Small intestine (tissue), 7 donors: ENCODE measurements around the gene HMSD. TPM values are rescaled to one million over a fixed set of nuclear protein-coding genes. Genes with fewer than 3 reads are reported as not detected.
A peak's percentile ranks its signal among the peaks of the same experiment; 100 is the strongest.

Experiments
- DNase-seq, 2 donors: peaks; one replicate each; pipeline versions ENCODE4 v3.0.0 to v3.0.0-alpha.2; 2013
- FAIRE-seq: peaks from 2 replicates; lab custom pipeline; 2012; peaks lifted over from hg19 to GRCh38; lab: Jason Lieb, UNC
- H3K27ac ChIP-seq, 3 donors: one replicate each; pipeline ENCODE4 v1.5.1; 2013; ENCODE audit warnings: low read length in 2 of 3, mild to moderate bottlenecking in 2 of 3, control low read depth in 1 of 3, inconsistent platforms in 1 of 3, low read depth in 1 of 3, moderate library complexity in 1 of 3
- H3K27me3 ChIP-seq, 3 donors: one replicate each; pipeline ENCODE4 v1.6.1; 2013; ENCODE audit warnings: low read length in 3 of 3, inconsistent platforms in 1 of 3; ENCODE audit not compliant: control insufficient read depth in 3 of 3, insufficient read depth in 3 of 3
- H3K36me3 ChIP-seq, 3 donors: one replicate each; pipeline ENCODE4 v1.6.1; 2013; ENCODE audit warnings: low read length in 3 of 3, inconsistent platforms in 1 of 3, low read depth in 1 of 3, mild to moderate bottlenecking in 1 of 3, moderate library complexity in 1 of 3; ENCODE audit not compliant: control insufficient read depth in 3 of 3, insufficient read depth in 2 of 3
- H3K4me1 ChIP-seq, 3 donors: one replicate each; pipeline ENCODE4 v1.6.1; 2013; ENCODE audit warnings: low read length in 2 of 3, inconsistent platforms in 1 of 3, low read depth in 1 of 3, mild to moderate bottlenecking in 1 of 3, moderate library complexity in 1 of 3; ENCODE audit not compliant: control insufficient read depth in 3 of 3, insufficient read depth in 2 of 3
- H3K4me3 ChIP-seq, 3 donors: one replicate each; pipeline ENCODE4 v1.5.1; 2013; ENCODE audit warnings: low read length in 3 of 3, control low read depth in 1 of 3, inconsistent platforms in 1 of 3, low read depth in 1 of 3, mild to moderate bottlenecking in 1 of 3, moderate library complexity in 1 of 3
- H3K9me3 ChIP-seq, 2 donors: one replicate each; pipeline ENCODE4 v1.6.1; 2013; ENCODE audit warnings: low read depth in 1 of 2, low read length in 1 of 2; ENCODE audit not compliant: control insufficient read depth in 2 of 2, insufficient read depth in 1 of 2
- WGBS, 3 donors: extraction: QIAGEN DNeasy Blood & Tissue Kit; methylation state at CpG; one replicate each; pipeline ENCODE4 v1.1.7; 2013; 5-methylcytosine and 5-hydroxymethylcytosine counted together
- polyA plus RNA-seq, 4 donors: library from polyadenylated mRNA; stranded (reverse) in 3 of 4; unstranded in 1 of 4; fragments of 200-250 nt in 3 of 4; fragments of 120-200 nt in 1 of 4; gene quantifications; one replicate each; pipeline versions ENCODE4 v1.2.1 to v1.2.3, GENCODE V29; 2013
- donor health status: healthy with polysubstance abuse.
- donor health status: control.
- donor health status: control.
- donor health status: Bipolar disorder and iron deficiency.
- donor health status: healthy.

Gene HMSD
- polyA plus RNA-seq, 4 donors: 0.10 to 0.48 TPM; not detected in 2

GRCh38 chr18:63972002-63972376 lies 22.9 kb downstream of the HMSD start:
- 87 to 92% (median 91%) methylated on average over 5 of the region's 5 CpGs for WGBS, 3 donors
- FAIRE-seq: no peak

GRCh38 chr18:63974991-63975390 lies 25.9 kb downstream of the HMSD start:
- Histone ChIP-seq H3K27ac (no peak overlapping the region), H3K4me3 (no peak overlapping the region), H3K9me3 (no peaks in the 10 kb centered on the region), H3K27me3 (no peaks in the 10 kb centered on the region), H3K4me1 (peaks cover 3 to 6% (median 3%) of the 10 kb centered on the region in 3 donors), H3K36me3 (peaks cover 0 to 1% (median under 1%) of the 10 kb centered on the region in 3 donors)
- peak; percentile 32 to 86 for DNase-seq
- WGBS, 3 donors: 12 to 32% (median 17%) methylated on average over 2 of the region's 2 CpGs
- FAIRE-seq: no peak

More at GRCh38 chr18:63972002-63972376, 22.9 kb downstream of the HMSD start:
- no peak for DNase-seq
- Histone ChIP-seq H3K36me3 (no peaks in the 10 kb centered on the region), H3K4me3 (no peak overlapping the region), H3K9me3 (no peaks in the 10 kb centered on the region), H3K4me1 (peaks cover 3 to 9% (median 6%) of the 10 kb centered on the region in 3 donors), H3K27me3 (no peaks in the 10 kb centered on the region), H3K27ac (no peak overlapping the region)

DNA sequence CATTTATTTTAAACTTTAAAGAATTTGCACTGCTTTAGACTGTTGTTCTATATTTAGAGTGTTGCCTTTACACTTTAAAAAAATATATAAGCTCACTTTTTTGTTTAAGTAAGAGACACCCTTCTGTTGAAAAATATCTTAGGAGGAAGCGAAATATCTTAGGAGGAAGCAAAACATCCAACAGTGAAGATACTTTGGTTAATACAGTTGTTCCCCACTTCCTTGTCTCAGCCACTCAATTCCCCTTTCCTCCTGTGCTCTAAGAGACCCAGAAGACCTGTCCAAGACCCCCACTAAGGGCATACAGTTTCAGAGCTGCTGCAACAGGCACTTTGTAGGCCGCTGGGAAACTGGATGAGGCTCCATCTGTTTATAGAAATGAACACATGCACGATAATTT lies 26.5 kb downstream of the HMSD start:
- WGBS, 3 donors: 60 to 80% (median 64%) methylated on average over 3 of the region's 3 CpGs
- H3K36me3 ChIP-seq: peaks cover 0 to 2% (median 2%) of the 10 kb centered on the region in 3 donors
- H3K4me1 ChIP-seq: peaks cover 3 to 6% (median 3%) of the 10 kb centered on the region in 3 donors
- H3K27me3 ChIP-seq: no peaks in the 10 kb centered on the region
- no peak for DNase-seq
- no peak overlapping the region for H3K4me3 ChIP-seq
- H3K9me3 ChIP-seq: no peaks in the 10 kb centered on the region
- H3K27ac ChIP-seq: no peak overlapping the region
- no peak for FAIRE-seq

GRCh38 chr18:63977040-63977439 lies 27.9 kb downstream of the HMSD start:
- 91 to 93% (median 91%) methylated on average over 3 of the region's 3 CpGs for WGBS, 3 donors
- no peak for FAIRE-seq
- no peak for DNase-seq
- no peaks in the 10 kb centered on the region for H3K27me3 ChIP-seq
- peaks cover 0 to 4% (median 3%) of the 10 kb centered on the region in 3 donors for H3K4me1 ChIP-seq
- H3K36me3 ChIP-seq: peaks cover 3 to 6% (median 4%) of the 10 kb centered on the region in 3 donors
- H3K4me3 ChIP-seq: no peak overlapping the region
- H3K9me3 ChIP-seq: no peaks in the 10 kb centered on the region
- no peak overlapping the region for H3K27ac ChIP-seq

GRCh38 chr18:63979409-63979920 lies 30.4 kb downstream of the HMSD start:
- peak; percentile 68 to 71 for DNase-seq
- H3K4me1 ChIP-seq: peaks cover 0 to 4% (median 0%) of the 10 kb centered on the region in 3 donors
- no peaks in the 10 kb centered on the region for H3K9me3 ChIP-seq
- WGBS, 3 donors: 17 to 18% (median 18%) methylated on average over 6 of the region's 6 CpGs
- H3K27ac ChIP-seq: no peak overlapping the region
- FAIRE-seq: no peak
- H3K36me3 ChIP-seq: peaks cover 3 to 8% (median 4%) of the 10 kb centered on the region in 3 donors
- H3K27me3 ChIP-seq: no peaks in the 10 kb centered on the region
- H3K4me3 ChIP-seq: no peak overlapping the region

GRCh38 chr18:63980027-63980426 lies 30.9 kb downstream of the HMSD start:
- FAIRE-seq: no peak

DNA sequence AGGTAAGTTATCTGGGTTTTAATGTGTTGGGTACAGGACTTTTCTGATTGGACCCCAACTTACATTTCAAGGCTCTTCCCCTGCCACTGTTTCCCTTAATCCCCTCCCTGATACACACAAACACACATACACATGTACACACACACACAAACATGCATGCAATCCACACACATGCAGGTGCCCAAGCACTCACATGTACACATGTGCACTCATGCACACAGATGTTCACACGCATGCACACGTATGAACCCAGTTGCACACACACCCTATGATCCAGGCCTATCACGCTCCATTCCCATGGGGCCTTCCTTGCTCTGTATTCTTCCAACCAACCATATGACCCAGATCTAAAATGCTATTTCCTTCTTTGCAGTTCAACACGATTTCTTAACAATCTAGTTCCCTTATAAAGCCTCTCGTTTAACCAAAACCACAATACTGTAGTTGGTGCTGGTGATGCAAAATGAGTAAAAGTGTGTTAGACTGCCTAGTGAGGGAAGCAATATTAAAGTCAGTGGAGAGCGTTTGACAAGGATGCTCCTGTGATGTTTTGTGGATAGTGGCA lies 31.9 kb downstream of the HMSD start:
- no peak overlapping the region for H3K4me3 ChIP-seq
- WGBS, 3 donors: 78 to 86% (median 81%) methylated on average over 6 of the region's 6 CpGs
- H3K4me1 ChIP-seq: no peaks in the 10 kb centered on the region
- no peak overlapping the region for H3K27ac ChIP-seq
- no peaks in the 10 kb centered on the region for H3K9me3 ChIP-seq
- peaks cover 4 to 10% (median 4%) of the 10 kb centered on the region in 3 donors for H3K36me3 ChIP-seq
- H3K27me3 ChIP-seq: no peaks in the 10 kb centered on the region
- no peak for DNase-seq
- FAIRE-seq: no peak

More at GRCh38 chr18:63980027-63980426, 30.9 kb downstream of the HMSD start:
- WGBS, 3 donors: 65 to 72% (median 69%) methylated on average over 7 of the region's 7 CpGs
- Histone ChIP-seq H3K4me1 (no peaks in the 10 kb centered on the region), H3K9me3 (no peaks in the 10 kb centered on the region), H3K36me3 (peaks cover 4 to 9% (median 4%) of the 10 kb centered on the region in 3 donors), H3K4me3 (no peak overlapping the region), H3K27me3 (no peaks in the 10 kb centered on the region), H3K27ac (no peak overlapping the region)
- no peak for DNase-seq

GRCh38 chr18:63981719-63982118 lies 32.6 kb downstream of the HMSD start:
- H3K9me3 ChIP-seq: no peaks in the 10 kb centered on the region
- no peak overlapping the region for H3K4me3 ChIP-seq
- no peaks in the 10 kb centered on the region for H3K27me3 ChIP-seq
- WGBS, 3 donors: 47 to 59% (median 48%) methylated on average over 2 of the region's 2 CpGs
- FAIRE-seq (no peak), DNase-seq (no peak)
- H3K27ac ChIP-seq: no peak overlapping the region
- no peaks in the 10 kb centered on the region for H3K4me1 ChIP-seq
- peaks cover 4 to 10% (median 5%) of the 10 kb centered on the region in 3 donors for H3K36me3 ChIP-seq
